Measurements from ENCODE around the gene INSC.

- TF ChIP-seq CTCF (IDR thresholded peaks at IDR 0.05) (no peak), POLR2AphosphoS5 (IDR thresholded peaks at IDR 0.05) (no peak), POLR2A (IDR thresholded peaks at IDR 0.05) (no peak)
These were observed 24.5 kb downstream of the INSC start for GRCh38 chr11:15139096-15139770.
